HG02571 (cell line): ENCODE data around the gene GPR183.

Experiments used
- ATAC-seq: cut with Tn5 transposase; IDR thresholded peaks from one replicate; pipeline ENCODE4 v1.9.1; 2021; ENCODE audit warnings: mild to moderate bottlenecking, moderate library complexity; ENCODE audit not compliant: unreplicated experiment

The GPR183 gene, protein sequence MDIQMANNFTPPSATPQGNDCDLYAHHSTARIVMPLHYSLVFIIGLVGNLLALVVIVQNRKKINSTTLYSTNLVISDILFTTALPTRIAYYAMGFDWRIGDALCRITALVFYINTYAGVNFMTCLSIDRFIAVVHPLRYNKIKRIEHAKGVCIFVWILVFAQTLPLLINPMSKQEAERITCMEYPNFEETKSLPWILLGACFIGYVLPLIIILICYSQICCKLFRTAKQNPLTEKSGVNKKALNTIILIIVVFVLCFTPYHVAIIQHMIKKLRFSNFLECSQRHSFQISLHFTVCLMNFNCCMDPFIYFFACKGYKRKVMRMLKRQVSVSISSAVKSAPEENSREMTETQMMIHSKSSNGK

DNA sequence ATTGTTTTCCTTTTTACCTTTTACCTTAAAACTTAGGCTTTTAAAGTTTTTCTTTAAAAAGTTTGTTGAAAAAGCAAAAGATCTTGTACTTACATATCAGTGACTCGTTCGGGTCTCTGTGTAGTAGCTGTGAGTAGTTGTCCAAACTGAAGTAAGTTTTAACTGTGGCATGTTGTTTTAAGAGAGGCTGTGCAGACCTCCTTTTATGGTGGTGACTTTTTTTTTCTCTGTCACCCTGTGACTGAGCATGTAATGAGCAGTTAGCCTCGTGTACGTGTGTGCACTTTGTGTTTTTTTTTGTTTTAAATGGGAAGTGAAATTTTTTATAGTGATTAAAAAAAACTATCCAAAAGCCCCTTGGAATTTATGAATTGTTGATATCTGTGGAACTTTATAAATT lies at the start of gene GPR183:
TSS of gene GPR183 (minus strand) at position 153 of the 400 bp plus-strand sequence. CDS start 11,254 bp downstream, outside the sequence.
- ATAC-seq: peak; percentile 59

DNA sequence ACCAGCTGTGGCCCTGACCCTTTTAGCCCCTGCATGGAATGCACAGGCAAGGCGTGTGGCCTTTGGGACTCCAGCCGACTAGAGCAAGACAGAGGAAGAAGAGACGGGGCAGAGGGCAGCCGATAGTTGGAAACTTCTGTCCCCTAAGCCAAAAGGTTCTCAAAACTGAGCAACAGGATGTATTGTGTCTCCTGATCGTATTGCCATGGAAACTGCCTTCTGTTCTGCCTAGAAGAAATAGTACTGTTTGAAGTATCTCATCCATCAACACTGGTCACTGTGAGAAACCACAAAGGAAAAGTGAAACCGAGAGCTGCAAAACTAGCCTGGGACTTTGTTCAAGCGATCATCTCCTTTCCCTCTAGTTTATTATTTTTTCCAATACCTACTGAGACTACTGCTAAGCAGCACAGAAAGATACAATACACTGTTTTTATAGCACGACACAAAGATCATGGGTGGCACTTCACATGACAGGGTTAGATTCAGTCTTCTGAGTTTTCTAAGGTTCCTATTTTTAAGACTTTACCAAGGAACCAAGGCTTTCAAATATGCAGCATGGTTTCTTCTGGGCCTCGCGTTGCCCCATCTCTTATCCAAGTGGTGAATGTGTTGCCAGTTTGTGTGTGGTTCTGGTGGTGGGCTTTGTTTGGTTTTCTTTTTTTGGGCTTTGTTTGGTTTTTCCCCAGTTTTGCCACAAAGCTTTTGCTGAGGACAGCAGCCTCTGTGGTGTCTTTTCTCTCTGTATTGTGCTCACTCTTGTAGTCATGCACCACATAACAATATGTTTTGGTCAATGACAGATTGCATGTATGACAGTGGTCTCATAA lies 49.3 kb upstream of the GPR183 start:
- peak; percentile 38 for ATAC-seq

DNA sequence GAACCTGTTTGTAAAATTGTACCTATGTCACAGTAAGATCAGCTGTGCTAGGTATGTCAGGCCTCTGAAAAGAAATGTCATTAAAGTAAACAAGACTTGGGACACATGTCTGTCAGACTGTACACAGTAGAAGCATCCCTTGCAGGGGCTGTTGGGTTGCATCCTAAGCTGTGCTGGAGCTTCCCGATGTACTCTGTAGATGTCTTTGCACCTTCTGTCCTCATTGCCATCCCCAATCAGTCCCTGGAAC lies 48.7 kb upstream of the GPR183 start:
- ATAC-seq: no peak

DNA sequence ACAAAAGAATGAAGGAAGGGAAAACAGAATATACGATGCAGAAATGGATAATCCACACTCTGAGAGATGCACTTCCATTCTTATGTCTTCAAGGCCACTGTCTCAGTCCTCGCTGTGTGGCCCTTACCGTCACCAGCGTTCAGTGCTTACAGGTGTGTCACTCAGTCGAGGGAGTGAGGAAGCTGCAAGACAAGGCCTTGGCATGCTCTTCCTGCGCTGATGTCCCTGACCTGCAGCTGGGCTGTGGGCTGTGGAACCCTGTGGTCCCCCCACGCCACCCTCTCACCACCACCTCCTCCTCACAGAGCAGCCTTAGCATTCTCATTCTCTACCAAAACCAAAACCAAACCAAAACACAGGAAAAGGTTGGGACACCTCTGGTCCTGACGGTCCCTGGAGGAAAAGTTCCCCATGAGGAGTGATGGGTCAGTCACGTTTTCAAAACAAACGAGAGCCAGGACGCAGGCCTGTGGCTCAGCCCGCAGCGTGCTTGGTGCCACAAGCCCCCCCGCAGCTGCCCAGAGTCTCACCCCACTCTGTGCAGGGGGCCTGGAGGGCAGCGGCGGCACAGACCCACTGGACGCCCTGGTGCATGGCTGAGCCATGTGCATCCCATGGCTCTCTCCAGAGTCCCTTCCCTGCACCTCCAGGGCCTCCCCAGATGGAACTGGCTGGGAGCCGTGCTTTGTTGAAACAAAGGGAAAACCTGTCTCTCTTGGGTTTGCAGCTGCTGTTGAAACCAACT lies 48.2 kb upstream of the GPR183 start:
- no peak for ATAC-seq

DNA sequence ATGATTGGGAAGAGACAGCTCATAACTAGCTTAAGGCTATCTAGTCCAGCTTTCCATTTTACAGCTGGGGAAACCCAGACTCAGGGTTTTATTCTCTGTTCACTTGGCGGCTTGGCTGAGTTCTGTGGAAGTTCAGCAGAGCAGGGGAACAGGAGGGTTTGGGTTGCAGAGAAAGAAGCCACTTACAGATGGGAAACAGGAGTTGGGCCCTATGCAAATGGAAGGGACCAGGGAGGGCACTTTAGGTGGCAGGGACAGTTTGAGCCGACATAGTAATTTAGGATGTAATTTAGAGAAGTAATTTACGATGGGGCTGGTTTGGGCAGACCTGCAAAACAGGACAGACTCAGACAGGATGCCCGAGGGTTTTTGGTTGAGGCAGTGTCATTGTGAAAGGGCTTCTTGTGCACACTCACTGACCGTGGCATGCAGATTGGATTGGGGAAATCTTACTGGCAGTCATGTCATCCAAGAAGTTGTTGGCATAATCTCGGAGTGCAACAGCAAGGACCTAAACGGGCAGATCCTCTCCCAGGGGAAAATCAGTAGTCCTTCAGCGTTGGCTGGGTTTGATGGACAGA lies 47.3 kb upstream of the GPR183 start:
- no peak for ATAC-seq

DNA sequence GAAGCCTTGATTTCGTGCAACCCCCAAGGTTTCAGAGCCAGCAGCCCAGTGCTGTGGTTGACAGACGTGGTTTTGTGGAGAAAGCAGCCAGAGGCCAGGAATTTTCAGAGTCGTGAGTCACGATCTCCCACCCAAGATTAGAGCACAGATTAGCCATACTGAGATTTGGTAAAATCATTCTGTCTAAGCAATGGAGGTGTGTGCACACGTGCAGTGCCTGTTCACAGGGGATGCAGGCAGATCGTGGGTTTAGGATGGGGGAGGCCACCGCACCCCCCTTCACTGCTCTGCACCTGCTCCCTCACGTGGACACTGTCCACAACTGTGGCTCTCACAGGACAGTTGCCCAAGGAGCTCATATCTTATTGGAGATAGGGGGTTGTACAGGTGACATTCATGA lies 46.6 kb upstream of the GPR183 start:
- ATAC-seq: no peak

DNA sequence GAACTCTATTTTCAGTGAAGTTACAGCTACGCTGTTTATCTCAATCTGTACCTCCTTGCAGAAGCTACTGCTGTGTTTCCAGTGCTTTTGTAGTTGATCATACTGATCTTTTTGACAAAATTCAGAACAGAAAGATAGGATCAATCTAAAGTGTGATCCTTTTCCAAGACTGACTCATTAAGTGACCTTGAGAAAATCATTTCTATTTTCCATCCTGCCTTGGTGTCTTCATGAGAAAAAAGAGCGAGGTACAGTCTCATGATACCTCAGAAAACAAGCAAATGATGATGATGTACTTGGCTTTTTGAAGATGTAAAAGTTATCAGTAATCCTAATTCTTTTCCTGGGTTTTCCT lies 46.0 kb upstream of the GPR183 start:
- no peak for ATAC-seq

DNA sequence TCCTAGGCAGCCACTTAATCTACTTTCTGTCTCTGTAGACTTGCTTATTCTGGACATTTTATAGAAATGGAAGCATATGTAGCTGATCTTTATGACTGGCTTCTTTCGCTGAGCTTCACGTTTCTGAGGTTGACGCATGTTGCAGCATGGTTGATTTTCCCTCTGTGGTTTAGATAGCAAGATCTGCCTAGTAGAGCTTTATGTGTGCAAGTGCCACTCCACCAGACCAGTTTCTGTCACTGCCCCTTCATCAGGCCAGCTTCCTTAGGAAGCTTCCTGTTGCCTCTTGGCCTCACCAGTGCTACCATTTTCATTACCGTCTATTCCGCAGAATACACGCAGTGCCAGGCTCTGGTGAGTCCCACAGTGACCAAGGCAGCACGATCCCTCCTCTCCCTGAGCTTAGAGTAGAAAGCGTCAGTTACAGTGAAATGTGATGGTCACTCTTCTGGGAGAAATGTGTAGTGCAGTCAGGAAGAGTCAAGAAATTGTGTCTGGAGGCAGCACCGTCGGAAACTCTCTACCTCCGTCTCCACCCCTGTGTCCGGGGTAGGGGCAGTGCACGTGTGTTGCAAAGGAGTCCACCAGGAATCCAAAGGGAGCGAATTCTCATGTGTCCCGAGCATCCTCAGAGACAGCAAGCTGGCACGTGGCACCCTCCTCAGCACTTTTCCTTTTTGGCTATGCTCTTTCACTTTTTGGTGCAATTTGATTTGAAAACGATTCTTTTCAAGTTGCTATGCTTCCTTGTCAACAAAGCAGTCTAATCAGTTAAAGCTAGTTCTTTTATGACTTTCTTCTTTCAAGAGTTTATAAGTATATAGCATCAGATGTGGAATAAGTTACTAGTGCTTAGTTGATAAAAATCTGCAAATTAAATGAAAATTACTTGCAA lies 45.4 kb upstream of the GPR183 start:
- ATAC-seq: no peak

DNA sequence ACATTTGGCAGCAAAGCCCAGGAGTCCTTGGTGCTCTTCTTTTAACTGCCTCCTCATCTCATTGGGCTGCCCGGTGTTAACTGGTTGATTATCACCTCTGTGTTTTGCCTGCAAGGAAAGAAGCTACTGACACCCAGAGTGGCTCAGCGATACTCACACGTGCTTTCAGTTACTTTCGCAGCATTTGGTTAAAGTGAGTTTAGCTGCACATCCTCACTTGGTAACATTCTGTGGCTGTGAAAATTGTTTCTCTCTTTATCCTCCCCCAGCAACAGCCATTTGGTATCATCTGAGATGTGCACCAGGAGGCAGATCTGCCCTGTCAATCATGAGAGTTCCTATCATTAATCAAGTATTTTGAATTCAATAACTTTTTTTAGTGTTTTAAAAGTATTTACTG lies 44.6 kb upstream of the GPR183 start:
- no peak for ATAC-seq

DNA sequence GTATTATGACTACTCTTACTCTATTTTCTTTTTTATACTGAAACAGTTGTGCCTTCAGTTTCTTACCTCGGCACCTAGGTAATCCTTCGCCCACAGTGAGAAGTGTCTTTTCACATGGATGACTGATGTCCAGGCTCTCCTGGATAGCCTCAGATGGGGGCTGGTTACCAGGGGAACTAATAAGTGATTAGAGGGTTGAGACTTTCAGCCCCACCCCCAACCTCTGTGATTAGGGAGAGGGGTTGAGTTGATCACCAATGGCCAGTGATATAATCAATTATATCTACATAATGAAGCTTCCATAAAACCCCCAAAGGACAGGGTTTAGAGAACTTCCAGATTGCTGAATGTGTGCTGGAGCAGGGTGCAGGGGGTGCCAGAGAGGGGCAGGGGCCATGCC lies 43.0 kb upstream of the GPR183 start:
- no peak for ATAC-seq

DNA sequence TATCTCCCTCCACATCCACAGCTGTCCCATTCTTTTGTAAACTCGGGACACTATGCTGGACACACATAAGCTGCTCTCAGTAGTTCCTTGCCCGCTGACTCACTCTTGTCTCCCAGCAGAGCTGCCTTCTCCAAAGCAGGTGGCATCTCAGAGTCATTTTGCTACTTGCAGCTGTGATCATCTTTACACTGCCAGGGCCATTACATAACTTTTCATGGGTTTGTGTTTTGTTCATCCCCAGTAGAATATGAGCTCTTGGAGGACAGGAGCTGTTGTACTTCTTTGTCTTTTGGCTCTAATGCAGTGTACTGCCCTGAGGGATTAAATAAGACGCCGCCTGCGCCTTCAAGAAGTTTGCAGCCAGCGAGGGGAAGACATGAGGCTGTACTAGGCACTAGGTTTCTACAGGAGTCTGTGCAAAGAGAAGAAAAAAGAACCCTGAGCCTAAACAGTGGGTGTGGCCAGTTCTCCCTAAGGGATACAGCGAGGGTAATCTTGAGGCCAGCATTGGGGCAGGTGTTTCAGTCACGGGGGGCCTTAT lies 40.8 kb upstream of the GPR183 start:
- peak; percentile 72 for ATAC-seq

DNA sequence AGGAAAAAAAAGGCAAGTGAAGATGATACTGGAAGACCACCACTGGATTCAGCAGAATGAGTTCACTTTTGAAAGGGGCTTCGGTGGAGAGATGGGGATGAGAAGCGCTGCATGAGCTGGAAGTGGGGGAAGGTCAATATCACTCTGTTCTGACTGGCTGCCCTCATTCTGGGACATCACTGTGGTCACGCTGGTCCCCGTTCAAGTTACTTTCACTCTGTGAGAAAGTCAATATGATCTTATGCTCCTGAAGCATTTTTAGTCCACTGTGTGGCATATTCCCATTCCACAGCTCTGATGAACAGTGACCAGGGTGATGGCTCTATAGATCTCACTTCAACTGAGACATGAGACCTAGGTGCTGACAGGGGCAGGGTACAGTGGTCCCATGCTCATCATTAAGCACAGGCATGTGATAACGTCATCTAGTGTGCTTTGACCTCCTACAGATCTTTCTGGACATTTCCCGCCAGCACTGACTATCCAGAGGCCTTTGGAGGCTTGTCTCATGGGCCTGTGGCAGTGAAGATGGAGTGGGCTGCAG lies 40.2 kb upstream of the GPR183 start:
- peak; percentile 3 for ATAC-seq

DNA sequence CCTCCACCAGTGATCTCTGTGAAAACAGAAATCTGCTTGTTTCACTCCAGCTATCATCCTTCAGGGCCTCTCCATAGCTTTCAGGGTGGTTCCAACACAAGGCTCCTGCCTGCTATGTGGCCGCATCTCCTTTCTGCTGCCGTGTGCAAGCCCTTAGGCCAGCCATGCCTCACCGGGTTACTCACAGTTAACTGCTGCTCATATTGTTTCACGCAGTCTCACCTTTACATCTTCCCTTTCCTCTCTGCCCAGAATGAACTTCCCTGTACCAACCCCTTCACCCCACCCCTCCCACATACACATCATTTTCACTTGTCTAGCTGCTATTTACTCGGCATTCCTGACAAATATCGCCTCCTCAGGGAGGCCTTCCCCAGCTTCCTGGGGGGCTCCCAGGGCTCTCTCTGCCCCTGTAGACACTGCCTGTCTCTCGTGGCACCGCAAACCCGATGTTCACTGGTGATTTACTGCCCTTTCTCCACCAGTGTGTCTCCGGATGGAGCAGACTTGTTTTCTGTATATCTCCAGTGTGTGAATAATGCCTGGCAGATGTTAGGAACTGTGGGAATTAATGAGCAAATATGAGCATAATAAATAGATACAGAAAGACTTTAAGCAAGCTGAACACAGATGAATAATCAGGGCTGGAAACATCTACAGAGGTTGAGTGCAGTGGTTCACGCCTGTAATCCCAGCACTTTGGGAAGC lies 39.3 kb upstream of the GPR183 start:
- ATAC-seq: no peak

DNA sequence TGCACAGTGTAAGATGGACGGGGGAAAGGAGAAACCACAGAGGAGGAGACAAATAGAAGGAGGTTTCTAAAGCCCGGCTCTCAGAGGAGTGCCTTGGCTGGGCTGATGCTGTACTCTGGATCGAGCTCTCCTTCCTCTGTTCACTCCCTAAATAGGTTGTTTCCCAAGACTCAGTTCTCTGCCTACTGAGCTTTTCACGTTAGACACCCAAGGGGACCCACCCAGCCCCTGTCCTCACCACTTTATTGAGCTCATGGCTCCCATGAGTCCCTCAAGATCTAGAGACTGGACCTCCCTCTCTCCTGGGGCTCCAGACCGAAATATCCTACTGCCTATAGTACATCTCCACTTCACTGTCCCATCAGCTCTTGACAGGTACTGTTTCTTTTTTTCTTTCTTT lies 38.1 kb upstream of the GPR183 start:
- no peak for ATAC-seq

DNA sequence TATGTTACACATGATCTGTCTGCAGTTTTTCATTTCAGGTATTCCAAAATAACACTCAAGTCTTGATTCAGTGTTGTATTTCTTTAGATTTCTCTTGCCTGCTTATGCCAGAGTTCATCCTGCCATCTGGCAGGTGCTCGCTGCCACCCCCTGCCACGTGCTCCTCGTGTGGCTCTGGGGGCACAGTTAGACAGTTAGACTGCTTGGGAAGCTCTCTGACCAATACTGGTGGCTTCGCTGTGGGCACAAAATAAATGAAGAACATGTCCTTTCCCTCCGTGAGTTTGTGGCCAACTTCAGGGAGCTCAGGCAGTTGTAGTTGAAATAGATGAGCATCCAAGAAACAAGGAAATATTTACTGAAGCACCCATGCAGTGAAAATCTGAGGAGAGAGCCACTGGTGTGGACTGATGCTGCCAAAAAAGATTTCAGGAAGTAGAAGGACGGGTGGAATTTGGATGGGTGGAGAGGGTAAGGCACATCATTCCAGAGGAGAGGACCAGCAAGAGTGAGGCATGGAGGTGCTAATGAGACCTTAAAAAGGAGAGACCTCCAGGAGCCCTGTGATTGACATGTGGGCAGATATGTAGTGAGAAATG lies 37.5 kb upstream of the GPR183 start:
- ATAC-seq: no peak

DNA sequence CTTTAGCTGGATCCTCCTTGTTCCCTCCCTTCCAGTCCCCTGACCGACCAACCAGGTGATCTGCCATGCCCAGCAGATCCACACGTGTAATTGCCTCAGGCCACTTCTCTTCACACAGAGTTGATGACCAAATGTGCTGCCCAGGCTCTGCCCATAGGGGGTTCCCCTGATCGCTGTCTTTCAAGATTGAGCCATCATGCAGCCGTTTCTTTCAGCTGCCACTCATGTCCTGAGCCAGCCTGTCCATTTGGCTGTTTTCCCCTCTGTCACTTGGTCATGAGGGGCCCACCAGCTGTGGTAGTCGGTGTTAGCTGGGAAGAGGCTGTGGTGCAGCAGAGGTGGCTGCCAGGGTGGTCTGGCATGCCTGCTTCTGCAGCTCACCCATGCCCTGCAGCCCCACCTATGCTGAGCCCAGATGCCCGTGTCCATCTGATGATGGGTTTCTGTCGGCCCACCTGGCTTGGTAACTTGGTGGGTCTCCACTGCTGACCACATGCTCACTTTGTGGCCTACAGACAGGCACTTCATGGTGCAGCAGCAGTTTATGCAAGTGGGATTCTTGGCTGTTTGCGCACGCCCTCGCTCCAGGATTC lies 35.6 kb upstream of the GPR183 start:
- ATAC-seq: no peak

DNA sequence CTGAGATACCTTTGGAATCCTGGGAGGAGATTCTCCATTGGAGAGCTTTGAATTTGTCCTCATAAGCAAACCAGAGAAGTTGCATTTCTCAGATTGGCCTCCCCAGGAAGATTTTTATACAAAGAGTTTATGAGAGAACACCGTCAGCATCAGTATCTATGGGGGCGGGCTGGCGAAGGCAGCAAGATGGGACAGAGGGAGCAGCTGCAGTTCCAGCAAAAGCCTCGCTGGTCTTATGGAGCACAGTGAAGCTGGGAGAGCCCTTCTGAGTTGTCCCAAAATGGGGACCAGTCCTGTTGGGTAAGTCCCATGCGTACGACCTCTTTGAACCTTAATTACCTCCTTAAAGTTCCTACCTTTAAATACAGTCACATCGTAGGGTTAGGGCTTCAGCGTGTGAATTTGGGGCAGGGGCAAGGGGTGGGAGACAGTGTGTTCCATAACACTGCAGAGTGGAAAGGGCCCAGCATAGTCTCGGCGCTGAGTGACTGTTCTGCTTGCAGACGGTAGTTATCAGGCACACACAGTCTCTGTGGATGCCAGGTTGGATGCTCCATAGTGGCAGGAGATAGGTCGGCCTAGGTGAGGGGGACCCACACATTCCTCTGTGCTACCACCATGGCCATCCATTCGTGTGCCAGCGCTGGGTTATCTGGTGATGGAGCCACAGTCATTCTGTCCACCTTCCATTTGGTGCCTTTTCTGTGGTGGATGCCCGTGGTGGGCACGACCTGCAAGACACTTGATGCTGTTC lies 34.9 kb upstream of the GPR183 start:
- ATAC-seq: no peak

DNA sequence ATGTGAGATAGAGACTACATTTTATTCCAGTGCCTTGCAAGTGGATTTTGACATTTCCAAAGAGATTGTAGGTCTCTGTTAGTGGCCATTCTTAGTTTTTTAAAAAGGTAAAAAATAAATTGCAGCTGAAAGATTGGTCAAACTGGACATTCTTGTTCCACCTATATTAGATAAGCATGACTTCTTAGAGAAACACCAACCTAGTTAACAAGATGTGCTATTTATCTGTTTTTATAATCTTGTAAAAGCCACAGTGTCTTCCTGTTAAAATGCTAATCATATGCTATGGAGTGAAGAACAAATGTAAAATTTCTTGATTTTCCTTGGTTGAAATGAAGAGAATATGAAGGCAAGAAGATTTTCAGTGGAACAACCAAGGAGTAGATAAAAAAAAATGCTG lies 33.4 kb upstream of the GPR183 start:
- ATAC-seq: no peak
